ENCODE results near the gene NPIPB12. TPM values are rescaled to one million over a fixed set of nuclear protein-coding genes. Genes with fewer than 3 reads are reported as not detected.
"Not testable (repeated sequence)": the region's sequence is repeated elsewhere in the genome, so short reads cannot be mapped to it uniquely, and the experiment has no call there.

NPIPB12 gene
- 13.7 TPM for total RNA-seq

DNA sequence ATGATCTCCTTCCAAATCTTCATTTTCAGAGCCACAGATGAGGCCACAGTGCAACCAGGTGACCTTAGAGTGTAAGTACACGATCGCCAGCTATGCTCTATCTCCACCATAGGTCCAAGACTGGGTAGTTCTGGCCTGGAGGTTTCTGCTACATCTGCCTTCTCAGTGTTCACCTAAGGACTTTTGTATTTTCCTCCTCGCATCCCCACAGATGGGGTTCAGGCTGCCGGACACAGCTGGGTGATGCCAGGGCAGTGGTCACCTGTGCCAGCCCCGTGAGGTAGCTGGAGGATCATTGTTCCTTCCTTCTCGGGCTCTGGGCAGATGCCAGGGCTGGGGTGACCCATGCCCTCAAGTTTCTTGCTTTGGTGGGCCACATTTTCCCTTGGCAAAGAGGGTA lies at the start of gene NPIPB12:
Gene NPIPB12 (minus strand): TSS at position 101 of the 400 bp plus-strand sequence.
- DNase-seq: not testable (repeated sequence)

DNA sequence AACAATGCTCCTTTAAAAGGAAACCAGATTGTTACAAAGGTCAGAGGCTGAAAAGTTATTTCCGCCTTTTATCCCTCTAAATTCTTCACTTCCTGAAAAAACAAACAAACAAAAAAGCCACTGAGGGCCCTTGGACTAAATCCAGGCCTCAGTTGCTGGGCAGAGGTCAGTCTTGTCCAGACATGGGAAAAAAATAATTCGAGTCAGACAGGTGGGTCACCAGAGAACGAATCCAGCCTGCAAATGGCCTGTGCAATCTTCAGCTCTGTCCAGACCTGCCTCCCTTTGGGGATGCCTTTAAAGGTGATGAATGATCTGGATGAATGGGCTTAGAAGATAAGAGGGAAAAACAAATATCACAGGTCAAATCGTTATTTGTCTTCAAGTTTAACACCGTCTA lies 15.3 kb upstream of the NPIPB12 start:
- DNase-seq: not testable (repeated sequence)

DNA sequence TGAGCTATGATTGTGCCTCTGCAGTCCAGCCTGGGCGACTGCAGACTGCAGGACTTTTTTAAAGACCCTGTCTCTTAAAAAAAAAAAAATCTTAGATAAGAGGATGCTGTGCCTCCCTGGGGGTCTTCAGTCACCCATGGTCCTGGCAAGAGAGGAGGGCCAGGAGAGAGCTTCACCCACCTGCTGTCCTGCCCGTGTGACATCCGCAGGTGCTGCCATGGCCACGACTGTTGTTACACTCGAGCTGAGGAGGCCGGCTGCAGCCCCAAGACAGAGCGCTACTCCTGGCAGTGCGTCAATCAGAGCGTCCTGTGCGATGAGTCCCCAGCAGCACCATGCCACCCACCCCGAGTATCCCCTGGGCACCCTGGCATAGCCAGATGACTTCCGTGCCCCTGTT lies 23.9 kb downstream of the NPIPB12 start:
- DNase-seq: not testable (repeated sequence)

DNA sequence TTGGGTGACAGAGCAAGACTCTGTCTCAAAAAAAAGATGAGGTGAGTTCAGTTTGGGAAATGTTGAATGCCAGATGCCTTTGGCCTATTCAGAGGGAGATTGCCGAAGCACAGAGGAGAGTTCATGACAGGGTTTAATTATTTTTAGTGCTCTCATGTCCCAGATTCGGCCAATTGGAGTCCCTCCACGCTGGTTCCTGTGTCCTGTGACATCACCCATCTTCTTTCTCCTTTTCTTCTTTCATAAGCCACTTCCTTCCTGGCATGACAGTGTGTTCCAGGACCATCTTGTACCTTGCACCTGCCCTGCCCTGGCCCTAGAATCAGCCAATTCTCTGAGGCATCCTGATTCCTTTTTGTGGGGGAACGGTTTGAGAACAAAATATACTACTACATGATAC lies 34.1 kb downstream of the NPIPB12 start:
- DNase-seq: not testable (repeated sequence)

DNA sequence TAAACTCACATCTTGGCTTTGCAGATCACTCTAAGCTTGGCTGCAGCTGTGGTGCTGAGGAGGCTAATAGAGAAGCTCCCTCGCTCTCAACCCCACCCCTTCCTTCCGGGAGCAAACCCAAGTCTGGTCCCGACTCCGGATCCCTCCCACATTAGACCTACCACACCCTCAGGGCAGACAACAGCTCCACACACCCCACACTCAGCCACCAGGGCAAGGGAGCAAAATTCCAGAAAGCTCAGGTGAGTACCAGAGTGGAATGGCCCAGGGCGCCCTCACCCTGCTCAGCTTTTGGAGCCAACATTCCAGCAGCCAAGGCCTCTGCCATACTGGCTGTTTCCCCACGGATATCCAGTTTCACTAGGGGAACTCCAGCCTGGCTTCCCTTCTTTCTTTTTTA lies 36.5 kb downstream of the NPIPB12 start:
- DNase-seq: not testable (repeated sequence)

DNA sequence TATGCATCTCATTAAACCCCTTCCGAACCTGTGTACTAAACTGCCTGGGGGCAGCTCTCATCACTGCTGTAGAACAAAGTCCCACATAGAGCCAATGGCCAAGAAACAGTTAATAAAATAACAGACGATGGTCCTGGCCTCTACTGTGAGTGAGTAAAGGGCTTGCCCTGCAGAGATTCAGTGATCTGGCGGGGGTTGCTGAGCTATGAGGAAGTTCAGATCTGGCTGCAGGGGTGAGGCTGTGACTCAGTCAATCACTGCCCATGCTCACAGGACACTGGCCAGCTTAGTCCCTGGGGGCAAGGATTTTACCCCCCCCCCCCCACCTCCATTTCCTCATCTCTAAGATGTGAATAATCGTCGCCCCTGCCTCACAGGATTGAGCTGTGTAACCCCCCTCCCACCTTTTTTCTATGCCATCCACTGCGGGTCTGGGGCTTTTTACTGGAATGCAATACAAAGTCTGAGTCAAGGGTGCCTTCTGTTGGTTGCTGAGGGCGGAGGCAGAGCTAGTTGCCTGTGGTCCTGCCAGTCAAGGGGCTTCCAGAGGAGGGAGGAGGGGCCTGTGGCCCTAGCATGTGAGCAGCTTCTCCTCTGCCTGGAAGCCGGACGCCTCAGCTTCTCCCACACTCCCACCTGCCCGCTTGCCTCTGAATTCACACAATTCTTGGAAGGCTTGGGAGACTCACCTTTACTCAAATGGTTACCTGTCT lies 38.4 kb downstream of the NPIPB12 start:
- DNase-seq: not testable (repeated sequence)

DNA sequence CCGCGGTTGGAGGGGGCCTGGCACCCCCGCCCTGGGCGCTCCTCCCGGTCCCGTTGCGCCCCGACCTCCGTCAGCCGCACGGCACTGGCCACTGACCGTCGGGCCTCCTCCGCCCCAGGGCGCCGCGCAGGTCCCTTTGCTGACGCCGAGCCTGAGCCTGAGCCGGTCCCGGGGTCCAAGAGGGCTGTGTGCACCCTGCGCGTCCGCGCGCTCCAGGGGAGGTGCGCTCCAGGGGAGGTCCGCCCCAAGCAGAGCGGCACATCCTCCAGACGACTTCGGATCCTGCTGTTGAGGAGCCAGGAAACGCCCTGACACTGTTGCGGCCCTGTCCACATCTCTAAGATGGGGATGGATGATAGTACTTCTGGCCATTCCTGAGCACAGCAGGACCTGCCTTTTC lies 39.3 kb downstream of the NPIPB12 start:
- not testable (repeated sequence) for DNase-seq

DNA sequence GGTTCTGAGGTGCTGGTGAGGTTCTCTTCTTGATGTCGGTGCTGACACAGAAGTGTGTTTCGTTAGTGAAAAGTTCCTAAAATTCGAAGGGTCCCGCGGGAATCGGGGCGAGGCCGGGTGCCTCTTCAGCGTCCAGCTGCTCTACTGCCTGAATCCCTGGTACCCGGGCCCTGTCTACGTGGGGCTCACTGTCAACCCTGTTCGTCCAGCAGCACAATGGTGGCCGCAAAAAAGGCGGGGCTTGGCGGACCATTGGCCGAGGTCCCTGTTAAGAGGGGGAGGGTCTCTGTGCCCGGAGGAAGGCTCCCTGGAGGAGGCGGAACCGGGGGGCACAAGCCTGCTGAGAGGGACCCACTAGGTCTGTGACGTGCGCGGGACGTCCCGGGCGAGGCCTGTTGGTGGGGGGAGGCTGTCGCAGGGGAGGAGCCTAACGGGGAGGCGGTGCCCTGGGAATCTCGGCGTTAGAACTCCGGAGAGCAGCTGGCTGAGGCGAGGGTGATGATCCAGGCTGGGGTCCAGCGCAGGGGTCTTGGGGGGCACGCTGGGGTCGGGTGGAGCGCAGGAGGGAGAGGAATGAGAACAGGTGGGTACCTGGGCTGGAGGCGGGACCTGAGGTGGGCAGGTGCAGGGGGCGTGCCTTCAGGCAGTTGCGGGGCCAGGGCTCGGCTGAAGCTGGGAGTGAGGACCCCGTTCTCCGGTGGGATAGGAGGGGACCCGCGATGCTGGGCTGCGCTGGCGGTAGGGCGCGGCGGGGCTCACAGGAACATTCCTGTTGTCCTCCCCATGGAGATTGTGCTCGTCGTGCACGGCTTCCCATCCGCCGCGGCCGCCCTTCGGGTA lies 40.0 kb downstream of the NPIPB12 start:
- not testable (repeated sequence) for DNase-seq

DNA sequence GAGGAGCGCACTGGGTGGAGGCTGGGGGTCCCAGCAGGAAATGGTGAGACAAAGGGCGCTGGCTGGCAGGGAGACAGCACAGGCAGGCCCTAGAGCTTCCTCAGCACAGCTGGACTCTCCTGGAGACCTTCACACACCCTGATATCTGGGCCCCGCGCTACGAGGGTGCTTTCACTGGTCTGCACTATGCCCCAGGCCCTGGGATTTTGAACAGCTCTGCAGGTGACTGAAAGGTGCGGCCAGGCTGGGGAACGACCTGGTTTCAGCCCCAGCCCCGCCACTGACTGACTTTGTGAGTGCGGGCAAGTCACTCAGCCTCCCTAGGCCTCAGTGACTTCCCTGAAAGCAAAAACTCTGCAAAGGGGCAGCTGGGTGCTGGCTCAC lies 45.6 kb downstream of the NPIPB12 start:
- not testable (repeated sequence) for DNase-seq

DNA sequence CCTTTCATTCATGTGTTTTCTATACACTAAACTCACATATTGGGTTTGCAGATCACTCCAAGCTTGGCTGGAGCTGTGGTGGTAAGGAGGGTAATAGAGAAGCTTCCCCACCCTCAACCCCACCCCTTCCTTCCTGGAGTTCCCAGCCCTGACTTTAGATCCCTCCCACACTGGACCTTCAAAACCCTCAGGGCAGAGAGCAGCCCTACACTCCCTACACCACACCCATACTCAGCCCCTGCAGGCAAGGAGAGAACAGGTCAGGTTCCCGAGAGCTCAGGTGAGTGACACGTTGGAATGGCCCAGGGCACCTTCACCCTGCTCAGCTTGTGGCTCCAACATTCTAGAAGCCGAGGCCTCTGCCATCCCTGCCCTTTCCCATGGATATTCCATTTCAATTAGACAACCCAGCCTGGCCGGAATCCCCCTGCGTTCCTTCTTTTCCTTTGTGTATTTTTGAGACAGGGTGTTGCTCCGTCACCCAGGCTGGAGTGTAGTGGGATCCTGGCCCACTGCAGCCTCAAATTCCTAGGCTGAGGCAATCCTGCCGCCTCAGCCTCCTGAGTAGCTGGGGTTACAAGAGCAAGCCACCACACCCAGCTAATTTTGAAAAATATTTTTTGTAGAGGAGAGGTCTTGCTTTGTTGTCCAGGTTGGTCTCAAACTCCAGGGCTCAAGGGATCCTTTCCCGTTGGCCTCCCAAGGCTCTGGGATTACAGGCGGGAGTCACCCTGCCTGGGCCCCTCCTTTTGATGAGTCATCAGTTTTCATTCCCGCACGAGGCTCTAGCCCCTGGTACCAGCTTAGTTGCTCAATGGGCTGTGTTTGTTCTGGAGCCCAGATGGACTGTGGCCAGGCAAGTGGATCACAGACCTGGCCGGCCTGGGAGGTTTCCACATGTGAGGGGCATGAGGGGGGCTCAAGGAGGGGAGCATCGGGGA lies 46.2 kb downstream of the NPIPB12 start, which contains the start of gene SULT1A4:
Gene SULT1A4 (plus strand): TSS at position 208 of the 941 bp plus-strand sequence. CDS start 1,473 bp downstream, outside the sequence.
- not testable (repeated sequence) for DNase-seq

DNA sequence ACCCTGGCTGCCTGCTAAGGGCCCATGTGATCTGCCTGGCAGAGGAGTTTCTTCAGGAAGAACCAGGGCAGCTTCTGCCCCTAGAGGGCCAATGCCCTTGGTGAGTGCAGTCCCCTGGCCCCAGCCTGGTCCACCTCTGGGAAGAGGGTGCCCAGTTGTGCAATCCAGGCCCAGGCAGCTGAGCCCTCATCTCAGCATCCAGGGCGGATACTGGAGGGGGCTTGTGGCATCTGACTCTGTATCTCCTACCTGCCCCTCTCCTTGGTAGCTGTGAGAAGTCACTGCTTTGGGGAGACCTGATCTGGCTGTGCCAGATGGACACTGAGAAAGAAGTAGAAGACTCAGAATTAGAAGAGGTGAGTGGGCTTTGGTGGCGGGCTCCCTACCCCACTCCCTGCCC lies 48.5 kb downstream of the NPIPB12 start:
- not testable (repeated sequence) for DNase-seq

DNA sequence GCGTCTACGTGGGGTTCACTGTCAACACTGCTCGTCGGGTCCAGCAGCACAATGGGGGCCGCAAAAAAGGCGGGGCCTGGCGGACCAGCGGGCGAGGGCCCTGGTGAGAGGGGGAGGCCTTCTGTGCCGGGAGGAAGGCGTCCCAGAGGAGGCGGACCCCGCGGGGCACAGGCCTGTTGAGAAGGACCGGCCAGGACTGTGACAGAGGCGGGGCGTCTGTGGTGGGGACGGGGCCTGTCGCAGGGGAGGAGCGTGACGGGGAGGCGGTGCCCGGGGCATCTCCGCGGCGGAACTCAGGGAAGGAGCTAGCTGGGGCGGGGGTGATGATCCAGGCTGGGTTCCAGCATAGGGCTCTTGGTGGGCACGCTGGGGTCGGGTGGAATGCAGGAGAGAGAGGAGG lies 51.4 kb downstream of the NPIPB12 start:
- not testable (repeated sequence) for DNase-seq

DNA sequence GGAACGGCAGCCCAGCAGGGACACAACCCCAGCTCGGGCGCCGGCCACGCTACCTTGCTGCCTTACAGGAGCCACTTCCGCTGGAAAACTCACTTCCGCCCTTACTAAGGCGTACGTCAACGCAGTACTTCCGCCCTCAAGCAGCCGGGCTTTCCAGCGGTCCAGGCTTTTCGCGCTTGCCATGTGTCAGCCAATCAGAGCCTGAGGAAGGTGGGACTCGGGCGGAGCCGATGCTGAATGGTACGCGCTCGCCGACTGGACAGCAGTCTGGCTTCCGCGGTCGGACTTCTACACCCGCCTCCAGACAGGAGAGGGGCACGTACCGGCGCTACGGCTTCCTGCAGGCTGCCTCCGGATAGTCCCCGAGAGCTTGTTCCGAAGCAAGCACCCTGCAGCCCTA lies 51.9 kb downstream of the NPIPB12 start, which contains the start of the genes BOLA2 and SLX1B:
Gene BOLA2 (minus strand): TSS at position 83 of the 400 bp plus-strand sequence. CDS start 98 bp downstream, outside the sequence.
Gene SLX1B (plus strand): TSS at position 265 of the 400 bp plus-strand sequence.
- not testable (repeated sequence) for DNase-seq

DNA sequence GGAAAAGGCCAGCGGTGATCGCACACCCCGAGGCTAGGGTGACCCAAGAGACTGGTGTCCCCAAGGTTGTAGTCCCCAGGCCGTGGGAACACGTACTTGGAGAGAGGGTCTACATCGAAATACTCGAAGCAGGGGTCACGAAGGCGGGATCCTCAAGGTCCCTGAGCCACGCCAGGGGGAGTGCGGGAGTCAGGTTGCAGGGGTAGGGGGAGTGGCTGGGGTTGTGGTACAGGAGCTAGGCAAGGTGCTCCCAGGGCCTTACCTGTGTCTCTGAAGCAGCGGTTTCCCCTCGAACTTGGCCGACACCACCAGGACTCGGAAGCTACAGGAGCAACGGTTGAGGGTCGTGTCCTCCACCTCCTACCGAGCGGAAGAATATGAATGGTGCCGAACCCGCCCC lies 52.5 kb downstream of the NPIPB12 start:
- not testable (repeated sequence) for DNase-seq

Small RNA genes within 50 kb of the gene (small RNA-seq; reads per million reads assigned to genes)
- not detected for gene AC133555.2

Other genes with a start within 250 kb of the NPIPB12 start
- 0.16 TPM for gene NPIPB11, start 99.7 kb downstream of the NPIPB12 start, total RNA-seq
- 42.4 TPM for gene BOLA2, start 52.1 kb downstream of the NPIPB12 start, total RNA-seq
- gene SLX1B, start 51.9 kb downstream of the NPIPB12 start, total RNA-seq: 2.3 TPM
- 0.94 TPM for gene SULT1A4, start 46.5 kb downstream of the NPIPB12 start, total RNA-seq
- gene SPN, start 156.8 kb upstream of the NPIPB12 start, total RNA-seq: 0.16 TPM
- 4.4 TPM for gene QPRT, start 172.8 kb upstream of the NPIPB12 start, total RNA-seq
- 0.31 TPM for gene C16orf54, start 239.6 kb upstream of the NPIPB12 start, total RNA-seq

All from occipital lobe (tissue), 3 donors.